GM21526 (cell line): ENCODE measurements around the gene PJVK.

ENCODE experiments used
- ATAC-seq: cut with Tn5 transposase; IDR thresholded peaks from one replicate; pipeline ENCODE4 v1.9.1; 2021; ENCODE audit warnings: moderate library complexity; ENCODE audit not compliant: unreplicated experiment, low FRiP score

Gene PJVK

GRCh38 chr2:178479275-178479616, 28.1 kb downstream of the PJVK start:
- no peak for ATAC-seq

GRCh38 chr2:178479758-178480226, 28.6 kb downstream of the PJVK start:
- ATAC-seq, result no peak

- peak; percentile 69 for ATAC-seq
Measured at GRCh38 chr2:178480227-178481181, 29.3 kb downstream of the PJVK start, which contains the start of gene PLEKHA3. Gene PLEKHA3 (plus strand): TSS chr2:178480457. CDS start chr2:178480870, 413 bp downstream.

- peak; percentile 33 for ATAC-seq
Measured at GRCh38 chr2:178482437-178482836, 31.3 kb downstream of the PJVK start.

GRCh38 chr2:178484245-178485041, 33.3 kb downstream of the PJVK start:
- no peak for ATAC-seq

- no peak for ATAC-seq
Measured at GRCh38 chr2:178485356-178485755, 34.2 kb downstream of the PJVK start.

GRCh38 chr2:178491612-178492011, 40.4 kb downstream of the PJVK start:
- no peak for ATAC-seq

- ATAC-seq, result no peak
Measured at GRCh38 chr2:178496049-178496448, 44.9 kb downstream of the PJVK start.

- peak; percentile 67 for ATAC-seq
Measured at GRCh38 chr2:178498137-178498536, 47.0 kb downstream of the PJVK start.

GRCh38 chr2:178499640-178500039, 48.5 kb downstream of the PJVK start:
- no peak for ATAC-seq

- no peak for ATAC-seq
Measured at GRCh38 chr2:178502751-178503150, 51.6 kb downstream of the PJVK start.

GRCh38 chr2:178506101-178506500, 54.9 kb downstream of the PJVK start:
- no peak for ATAC-seq

- ATAC-seq, result no peak
Measured at GRCh38 chr2:178506524-178506923, 55.3 kb downstream of the PJVK start.

GRCh38 chr2:178506949-178507348, 55.8 kb downstream of the PJVK start:
- ATAC-seq, result no peak

GRCh38 chr2:178508646-178509045, 57.5 kb downstream of the PJVK start:
- ATAC-seq, result no peak

- no peak for ATAC-seq
Measured at GRCh38 chr2:178510384-178510783, 59.2 kb downstream of the PJVK start.
